SK-N-SH (cell line): ENCODE data around the gene GPN2. TPM values are rescaled to one million over a fixed set of nuclear protein-coding genes. Genes with fewer than 3 reads are reported as not detected.
A peak's percentile ranks its signal among the peaks of the same experiment; 100 is the strongest.

Source experiments
- CTCF ChIA-PET: fragments of 300-600, 350-600 bp; formaldehyde crosslinking; extraction: SDS; loops from one replicate; lab custom pipeline; 2021; lab: Yijun Ruan, JAX
- POLR2A ChIA-PET: fragments of 350-600 bp; sonication (Branson Sonifier 250); formaldehyde crosslinking; extraction: SDS; loops from one replicate; lab custom pipeline; 2020; ENCODE audit warnings: antibody characterized with exemption, inconsistent platforms; lab: Yijun Ruan, JAX
- DNase-seq: peaks from one replicate; pipeline ENCODE4 v3.0.0; 2012
- H2AFZ ChIP-seq: fragments of 200-600 bp; sonication (generic); 2 replicates; pipeline ENCODE4 v1.8.1; 2016; ENCODE audit warnings: antibody characterized with exemption, mild to moderate bottlenecking, low read depth
- H3F3A ChIP-seq: fragments of 200-600 bp; sonication (generic); replicated peaks from 2 replicates; pipeline ENCODE3; 2016; ENCODE audit warnings: antibody characterized with exemption, mild to moderate bottlenecking; ENCODE audit not compliant: insufficient read depth
- H3K27ac ChIP-seq, 2 experiments: fragments of 200-500 bp in 1 of 2; fragments of 200-600 bp in 1 of 2; sonication (Bioruptor generic) in 1 of 2; sonication (generic), shearing (Covaris generic) in 1 of 2; 2 replicates each; pipeline versions ENCODE4 v1.5.1 to v1.6.1; 2014 to 2016; ENCODE audit warnings: low read depth in 2 of 2, inconsistent platforms in 1 of 2, low read length in 1 of 2, mild to moderate bottlenecking in 1 of 2, mixed read lengths in 1 of 2
- H3K27me3 ChIP-seq: fragments of 200-600 bp; sonication (generic), shearing (Covaris generic); 2 replicates; pipeline ENCODE4 v1.6.1; 2016; ENCODE audit warnings: mixed run types; ENCODE audit not compliant: insufficient read depth
- H3K36me3 ChIP-seq, 2 experiments: fragments of 200-500 bp in 1 of 2; fragments of 200-600 bp in 1 of 2; sonication (Bioruptor generic) in 1 of 2; sonication (generic) in 1 of 2; replicated peaks in 1 of 2; 2 replicates each; pipeline versions ENCODE3 to v1.5.1; 2014 to 2016; ENCODE audit warnings: low read length in 1 of 2, mild to moderate bottlenecking in 1 of 2; ENCODE audit not compliant: insufficient read depth in 2 of 2, control insufficient read depth in 1 of 2
- H3K4me1 ChIP-seq, 2 experiments: fragments of 200-500 bp in 1 of 2; fragments of 200-600 bp in 1 of 2; sonication (Bioruptor generic) in 1 of 2; sonication (generic), shearing (Covaris generic) in 1 of 2; 2 replicates each; pipeline versions ENCODE4 v1.5.1 to v1.6.1; 2014 to 2016; ENCODE audit warnings: low read depth in 1 of 2, low read length in 1 of 2, mixed run types in 1 of 2; ENCODE audit not compliant: insufficient read depth in 2 of 2, control insufficient read depth in 1 of 2
- H3K4me2 ChIP-seq: fragments of 200-600 bp; sonication (generic), shearing (Covaris generic); 2 replicates; pipeline ENCODE4 v1.6.1; 2017; ENCODE audit warnings: mixed run types
- H3K4me3 ChIP-seq, 2 experiments: fragments of 200-500 bp in 1 of 2; fragments of 200-600 bp in 1 of 2; sonication (Bioruptor generic) in 1 of 2; sonication (generic), shearing (Covaris generic) in 1 of 2; 2 replicates each; pipeline versions ENCODE4 v1.5.1 to v1.8.1; 2014 to 2016; ENCODE audit warnings: low read depth in 2 of 2, inconsistent platforms in 1 of 2, low read length in 1 of 2, mild to moderate bottlenecking in 1 of 2, mixed read lengths in 1 of 2, moderate library complexity in 1 of 2
- H3K79me2 ChIP-seq: fragments of 200-600 bp; sonication (generic); 2 replicates; pipeline ENCODE4 v1.8.1; 2017; ENCODE audit warnings: mild to moderate bottlenecking; ENCODE audit not compliant: insufficient read depth
- H3K9ac ChIP-seq: fragments of 200-600 bp; sonication (generic); 2 replicates; pipeline ENCODE4 v1.6.1; 2017; ENCODE audit warnings: mixed run types
- H3K9me2 ChIP-seq: fragments of 200-600 bp; sonication (generic); 2 replicates; pipeline ENCODE4 v1.6.1; 2017; ENCODE audit warnings: mixed run types
- H3K9me3 ChIP-seq: fragments of 200-600 bp; sonication (generic); 2 replicates; pipeline ENCODE4 v1.6.1; 2017; ENCODE audit warnings: mixed run types, mild to moderate bottlenecking, moderate library complexity
- H4K20me1 ChIP-seq: fragments of 200-600 bp; sonication (generic); 2 replicates; pipeline ENCODE4 v1.6.1; 2017; ENCODE audit warnings: mild to moderate bottlenecking, mixed run types; ENCODE audit not compliant: insufficient read depth
- CHD2 ChIP-seq: fragments of 150-350 bp; IDR thresholded peaks from 2 replicates; pipeline ENCODE4 v1.6.1; 2018; ENCODE audit warnings: low read length; ENCODE audit not compliant: partially characterized antibody
- CTCF ChIP-seq: fragments of 200-600 bp; sonication (generic); IDR thresholded peaks from 2 replicates; pipeline ENCODE4 v1.6.1; 2017; ENCODE audit warnings: antibody characterized with exemption, mild to moderate bottlenecking, moderate library complexity
- ELF1 ChIP-seq: IDR thresholded peaks from 2 replicates; pipeline ENCODE4 v1.4.0; 2012
- EZH2phosphoT487 ChIP-seq: fragments of 200-600 bp; sonication (generic); IDR thresholded peaks from 2 replicates; pipeline ENCODE4 v1.6.1; 2017; ENCODE audit warnings: low read depth, mixed run types, mild to moderate bottlenecking, antibody characterized with exemption, moderate library complexity, borderline replicate concordance
- FOSL2 ChIP-seq: IDR thresholded peaks from 2 replicates; pipeline ENCODE4 v1.4.0; 2012; ENCODE audit warnings: low read depth, mild to moderate bottlenecking, moderate library complexity, borderline replicate concordance
- FOXJ3 ChIP-seq: sonication (generic); formaldehyde crosslinking; IDR thresholded peaks from 2 replicates; pipeline ENCODE4 v1.5.1; 2020; ENCODE audit warnings: mild to moderate bottlenecking, missing genetic modification reagents
- FOXM1 ChIP-seq: IDR thresholded peaks from 2 replicates; pipeline ENCODE4 v1.4.0; 2012; ENCODE audit warnings: low read depth, mild to moderate bottlenecking
- GABPA ChIP-seq: IDR thresholded peaks from 2 replicates; pipeline ENCODE4 v1.4.0; 2012; ENCODE audit warnings: low read depth, mild to moderate bottlenecking
- GATA2 ChIP-seq: sonication (generic); formaldehyde crosslinking; IDR thresholded peaks from 2 replicates; pipeline ENCODE4 v1.5.0; 2020; ENCODE audit warnings: mild to moderate bottlenecking, missing genetic modification reagents
- IRF3 ChIP-seq: fragments of 150-350 bp; IDR thresholded peaks from 2 replicates; pipeline ENCODE4 v1.6.1; 2016; ENCODE audit warnings: mild to moderate bottlenecking, low read depth, low read length
- JUND ChIP-seq: IDR thresholded peaks from 2 replicates; pipeline ENCODE4 v1.4.0; 2012
- MAX ChIP-seq: IDR thresholded peaks from 2 replicates; pipeline ENCODE4 v1.4.0; 2012; ENCODE audit warnings: low read depth
- NFIC ChIP-seq: IDR thresholded peaks from 2 replicates; pipeline ENCODE4 v1.4.0; 2012; ENCODE audit warnings: borderline replicate concordance
- PBX3 ChIP-seq: IDR thresholded peaks from 2 replicates; pipeline ENCODE4; 2012
- POLR2AphosphoS5 ChIP-seq: IDR thresholded peaks from 2 replicates; pipeline ENCODE4 v1.6.1; 2012; ENCODE audit warnings: low read depth, low read length
- RAD21 ChIP-seq: IDR thresholded peaks from 2 replicates; pipeline ENCODE4 v1.6.1; 2012; ENCODE audit warnings: mild to moderate bottlenecking, low read length
- RFX5 ChIP-seq: IDR thresholded peaks from 2 replicates; pipeline ENCODE4 v1.6.1; 2012; ENCODE audit warnings: mild to moderate bottlenecking, improper control_type of control experiment, low read length
- RXRA ChIP-seq: IDR thresholded peaks from 2 replicates; pipeline ENCODE4 v1.4.0; 2012; ENCODE audit warnings: low read depth, mild to moderate bottlenecking, borderline replicate concordance
- SIN3A ChIP-seq: IDR thresholded peaks from 2 replicates; pipeline ENCODE4 v1.6.1; 2012; ENCODE audit warnings: low read depth, mild to moderate bottlenecking, low read length, moderate library complexity, borderline replicate concordance
- USF1 ChIP-seq: IDR thresholded peaks from 2 replicates; pipeline ENCODE4 v1.4.0; 2012; ENCODE audit warnings: low read depth, borderline replicate concordance
- USF2 ChIP-seq: fragments of 150-350 bp; IDR thresholded peaks from 2 replicates; pipeline ENCODE4 v1.6.1; 2017; ENCODE audit warnings: antibody characterized with exemption, low read length, low read depth, borderline replicate concordance
- YY1 ChIP-seq: IDR thresholded peaks from 2 replicates; pipeline ENCODE4 v1.4.0; 2012; ENCODE audit warnings: low read depth, mild to moderate bottlenecking
- WGBS: methylation state at CpG from one replicate; pipeline ENCODE4 v1.1.6; 2017; ENCODE audit warnings: low lambda C conversion rate; 5-methylcytosine and 5-hydroxymethylcytosine counted together
- polyA plus RNA-seq, 3 experiments: library from polyadenylated mRNA; depleted of rRNA; stranded (reverse); fragments of >200 nt; gene quantifications; 2 replicates each; pipeline ENCODE4 v1.2.3, GENCODE V29; 2012

GPN2 gene
- polyA plus RNA-seq, 1 of the 3 experiments (the other 2 are of a cell fraction), result 24.0 TPM

- TF ChIP-seq IRF3, result no peak
These were observed 10.9 kb upstream of the GPN2 start (continued) for GRCh38 chr1:26900815-26901511.

GRCh38 chr1:26900001-26900814 lies 10.1 kb upstream of the GPN2 start, which contains the start of gene GPATCH3:
Gene GPATCH3, minus strand, starts transcription at chr1:26900467. Its CDS starts 25 bp downstream, at chr1:26900442.
- Histone ChIP-seq H3F3A (no peaks in the 10 kb centered on the region), H3K36me3 (peaks cover 11 to 14% of the 10 kb centered on the region in 2 experiments), H3K9ac (peak within 1 kb of the TSS; percentile 93), H3K9me2 (no peaks in the 10 kb centered on the region), H3K4me1 (peaks cover 4 to 9% of the 10 kb centered on the region in 2 experiments; a peak in 3 of 4 replicates), H3K79me2 (peaks cover 29% of the 10 kb centered on the region), H3K27ac (peak within 1 kb of the TSS; percentile 68 to 80), H3K9me3 (no peaks in the 10 kb centered on the region), H3K4me2 (peak within 1 kb of the TSS; percentile 92), H2AFZ (peak within 1 kb of the TSS; percentile 100), H3K4me3 (peak within 1 kb of the TSS; percentile 84 to 97), H4K20me1 (no peaks in the 10 kb centered on the region), H3K27me3 (no peaks in the 10 kb centered on the region)
- peak; percentile 90 for DNase-seq
- CTCF ChIA-PET, result interaction anchor here (0.6 to 2.3 kb wide), 8 partner anchors 11 to 98 kb away, joined by 3 to 7 read pairs (median 3); partner anchors contain the start of genes GPN2 and ZDHHC18
- under 1% methylated on average over 31 of the region's 50 CpGs for WGBS
- POLR2A ChIA-PET, result interaction anchor here (0.6 to 1.8 kb wide), 6 partner anchors 10 to 400 kb away, joined by 3 to 17 read pairs (median 6); partner anchors contain the start of genes GPN2 and NUDC
- TF ChIP-seq EZH2phosphoT487, result no peak
- TF ChIP-seq GATA2 (CRISPR knock-in tag), result no peak
- TF ChIP-seq SIN3A, result peak; percentile 98; the same call in 1 of the 2 replicates
- no peak for TF ChIP-seq RAD21
- TF ChIP-seq YY1, result peak; percentile 98
- TF ChIP-seq RXRA, result no peak
- no peak for TF ChIP-seq PBX3
- peak; percentile 100 for TF ChIP-seq CHD2
- peak; percentile 96 for TF ChIP-seq POLR2AphosphoS5
- TF ChIP-seq NFIC, result no peak
- no peak for TF ChIP-seq RFX5
- peak; percentile 42; the same call in 1 of the 2 replicates for TF ChIP-seq GABPA
- no peak for TF ChIP-seq IRF3
- no peak for TF ChIP-seq FOSL2
- no peak for TF ChIP-seq ELF1
- TF ChIP-seq FOXJ3 (CRISPR knock-in tag), result no peak
- no peak for TF ChIP-seq CTCF
- TF ChIP-seq USF1, result peak; percentile 98
- TF ChIP-seq FOXM1, result no peak
- TF ChIP-seq MAX, result peak; percentile 74
- TF ChIP-seq JUND, result no peak
- peak; percentile 72 for TF ChIP-seq USF2
